Esophagus muscularis mucosa (tissue), 3 donors: ENCODE data around the gene SEC24D.

Experiments used
- EP300 ChIP-seq: sonication (generic); formaldehyde crosslinking; IDR thresholded peaks from one replicate; pipeline ENCODE4 v1.6.1; 2017; ENCODE audit warnings: antibody characterized with exemption
- POLR2AphosphoS5 ChIP-seq, 2 donors: sonication (generic); formaldehyde crosslinking; IDR thresholded peaks; one replicate each; pipeline ENCODE4 v1.6.1; 2017; ENCODE audit warnings: antibody characterized with exemption in 2 of 2

DNA sequence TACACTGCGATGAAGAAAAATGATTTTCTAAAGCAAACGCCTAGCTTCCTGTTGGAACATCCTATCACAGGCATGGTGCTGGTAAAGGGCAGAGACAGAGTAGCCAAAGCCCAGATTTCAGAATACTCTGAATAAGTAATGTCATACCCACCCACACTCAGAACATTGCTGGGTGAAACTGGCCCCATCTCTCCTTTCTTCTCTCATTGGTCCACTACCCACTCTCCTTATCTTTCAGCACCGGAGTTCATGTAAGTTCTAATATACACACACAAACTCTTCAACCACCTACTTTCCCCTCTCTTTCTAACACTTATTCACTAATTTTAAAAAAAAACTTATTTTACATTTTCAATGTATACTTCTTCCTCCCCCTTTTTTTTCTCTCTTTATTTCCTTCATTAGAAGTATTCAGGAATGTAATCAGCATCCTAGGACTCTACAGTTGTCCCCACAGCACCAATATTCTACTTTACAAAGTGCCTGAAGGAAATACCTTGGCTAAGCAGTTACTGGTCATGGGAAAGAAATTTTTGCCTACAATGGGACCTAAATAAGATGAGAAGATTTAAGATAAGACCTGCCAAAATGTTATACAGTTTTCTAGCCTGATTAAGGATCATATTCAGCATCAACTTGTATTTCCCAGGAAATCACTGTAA, 63.0 kb downstream of the SEC24D start:
- TF ChIP-seq EP300 (no peak), POLR2AphosphoS5 (IDR thresholded peaks at IDR 0.05) (no peak)
